ENCODE measurements around the gene FCRLB. TPM values are rescaled to one million over a fixed set of nuclear protein-coding genes. Genes with fewer than 3 reads are reported as not detected.

The FCRLB gene
- total RNA-seq, 1 experiment from 2014 or later, result not detected

DNA sequence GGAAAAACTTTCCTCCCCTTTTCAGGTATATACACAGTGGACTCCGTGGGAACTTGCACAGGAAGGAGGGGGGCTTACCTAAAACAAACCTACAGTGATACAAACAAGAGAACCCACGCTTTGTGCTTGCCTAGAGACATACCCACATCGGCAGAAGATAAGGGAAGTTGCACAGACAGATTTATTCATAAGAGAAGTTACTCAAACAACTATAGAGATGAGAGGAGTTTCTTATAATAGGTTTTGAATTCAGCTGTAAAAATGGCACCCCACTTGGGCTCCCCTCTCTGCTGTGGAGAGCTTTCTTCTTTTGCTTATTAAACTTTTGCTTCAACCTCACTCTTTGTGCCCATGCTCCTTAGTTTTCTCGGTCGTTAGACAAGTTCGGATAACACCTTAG lies 26.5 kb downstream of the FCRLB start:
- H4K20me1 ChIP-seq (ENCODE audit: control insufficient read depth, insufficient read depth, insufficient read length), result no peaks in the 10 kb centered on the region
- no peak overlapping the region for H4K5ac ChIP-seq (ENCODE audit: insufficient read length, low read depth, low read length)
- H2BK5ac ChIP-seq (ENCODE audit: insufficient read length, low read length), result no peak overlapping the region
- Mint-ChIP-seq H3K27me3 (ENCODE audit: low read depth) (peaks cover 20% of the 10 kb centered on the region), H3K9me3 (peaks cover 0 to 5% of the 10 kb centered on the region in 2 experiments; a peak in 1 of 5 replicates), H3K27ac (no peak overlapping the region), H3K4me3 (no peak overlapping the region), H3K36me3 (ENCODE audit: insufficient read depth in 1 of 3, low read depth in 3 of 3) (peaks cover 10 to 24% (median 21%) of the 10 kb centered on the region in 3 experiments; a peak in 6 of 7 replicates), H3K4me1 (peaks cover 6 to 13% of the 10 kb centered on the region in 2 experiments)
- no peak overlapping the region for H2BK20ac ChIP-seq (ENCODE audit: low read depth, low read length, poor library complexity, severe bottlenecking)
- no peak for DNase-seq
- H4K8ac ChIP-seq (replicated peaks; ENCODE audit: insufficient read length, low read depth, low read length), result no peak overlapping the region
- no peak overlapping the region for H3K18ac ChIP-seq (ENCODE audit: insufficient read length, low read depth, low read length)
- no peak overlapping the region for H2BK15ac ChIP-seq (ENCODE audit: low read depth, low read length)
- no peak overlapping the region for H2AK5ac ChIP-seq (ENCODE audit: insufficient read length, low read length)
- no peak overlapping the region for H4K91ac ChIP-seq (ENCODE audit: insufficient read length, low read depth, low read length)
- no peak overlapping the region for H3K14ac ChIP-seq (ENCODE audit: insufficient read depth, low read length)
- no peaks in the 10 kb centered on the region for H3K9me3 ChIP-seq (ENCODE audit: control insufficient read depth, low read depth, low read length)
- no peak overlapping the region for H2AFZ ChIP-seq (ENCODE audit: low read length)
- no peak overlapping the region for H3K4me2 ChIP-seq (ENCODE audit: insufficient read depth, insufficient read length, low read length)
- no peak overlapping the region for H3K56ac ChIP-seq (ENCODE audit: insufficient read length, low read depth, low read length)
- no peak overlapping the region for H2BK120ac ChIP-seq (ENCODE audit: low read depth, low read length, poor library complexity, severe bottlenecking)
- H3K9ac ChIP-seq (ENCODE audit: extremely low read depth, insufficient read length, low read length), result no peak overlapping the region
- TF ChIP-seq, protein P1, sequence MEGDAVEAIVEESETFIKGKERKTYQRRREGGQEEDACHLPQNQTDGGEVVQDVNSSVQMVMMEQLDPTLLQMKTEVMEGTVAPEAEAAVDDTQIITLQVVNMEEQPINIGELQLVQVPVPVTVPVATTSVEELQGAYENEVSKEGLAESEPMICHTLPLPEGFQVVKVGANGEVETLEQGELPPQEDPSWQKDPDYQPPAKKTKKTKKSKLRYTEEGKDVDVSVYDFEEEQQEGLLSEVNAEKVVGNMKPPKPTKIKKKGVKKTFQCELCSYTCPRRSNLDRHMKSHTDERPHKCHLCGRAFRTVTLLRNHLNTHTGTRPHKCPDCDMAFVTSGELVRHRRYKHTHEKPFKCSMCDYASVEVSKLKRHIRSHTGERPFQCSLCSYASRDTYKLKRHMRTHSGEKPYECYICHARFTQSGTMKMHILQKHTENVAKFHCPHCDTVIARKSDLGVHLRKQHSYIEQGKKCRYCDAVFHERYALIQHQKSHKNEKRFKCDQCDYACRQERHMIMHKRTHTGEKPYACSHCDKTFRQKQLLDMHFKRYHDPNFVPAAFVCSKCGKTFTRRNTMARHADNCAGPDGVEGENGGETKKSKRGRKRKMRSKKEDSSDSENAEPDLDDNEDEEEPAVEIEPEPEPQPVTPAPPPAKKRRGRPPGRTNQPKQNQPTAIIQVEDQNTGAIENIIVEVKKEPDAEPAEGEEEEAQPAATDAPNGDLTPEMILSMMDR (conservative IDR thresholded peaks at IDR 0.05), result no peak
- H3K4ac ChIP-seq (ENCODE audit: low read depth, low read length), result no peak overlapping the region
- no CpG with 5 or more reads among the region's 6 CpGs for WGBS (ENCODE audit: extremely low coverage, insufficient read length, low lambda C conversion rate)
- no peak overlapping the region for H2BK12ac ChIP-seq (ENCODE audit: insufficient read length, low read depth, low read length)
- no peak overlapping the region for H3K27ac ChIP-seq (ENCODE audit: insufficient read length, low read depth, low read length)
- H3K27me3 ChIP-seq (ENCODE audit: insufficient read depth, low read length), result no peaks in the 10 kb centered on the region
- H3K23ac ChIP-seq (ENCODE audit: insufficient read length, low read depth, low read length), result no peak overlapping the region
- H3K79me2 ChIP-seq (ENCODE audit: insufficient read depth, low read length), result no peaks in the 10 kb centered on the region
- H3K23me2 ChIP-seq (ENCODE audit: insufficient read length, low read depth, low read length, poor library complexity, severe bottlenecking), result no peaks in the 10 kb centered on the region
- peaks cover 3% of the 10 kb centered on the region for H3K79me1 ChIP-seq (ENCODE audit: insufficient read depth, low read depth, low read length, poor library complexity, severe bottlenecking)
- no peak overlapping the region for H3T11ph ChIP-seq (ENCODE audit: low read length)
- H3K4me1 ChIP-seq (ENCODE audit: insufficient read depth, low read length), result no peaks in the 10 kb centered on the region
